Measurements from ENCODE around the gene CDH4.

Gene CDH4

GRCh38 chr20:61252601-61253263 lies 671 bp downstream of the CDH4 start:
- Histone ChIP-seq H3K27me3 (ENCODE audit: insufficient read depth, low read length) (peaks cover 50% of the 10 kb centered on the region), H3K4me3 (ENCODE audit: low read depth, low read length) (no peak overlapping the region), H3K79me2 (ENCODE audit: control insufficient read depth, insufficient read depth, low read length, poor library complexity) (no peaks in the 10 kb centered on the region), H3K23ac (ENCODE audit: low read length) (no peak overlapping the region), H2BK12ac (ENCODE audit: low read length) (no peak overlapping the region), H3K14ac (ENCODE audit: low read length) (no peak overlapping the region), H4K8ac (ENCODE audit: low read depth, low read length) (no peak overlapping the region), H3K4me1 (ENCODE audit: control insufficient read depth in 1 of 2, insufficient read depth in 2 of 2, low read length in 2 of 2) (peaks cover 3 to 8% of the 10 kb centered on the region in 2 experiments), H3K4ac (ENCODE audit: low read depth, low read length) (no peak overlapping the region), H3K27ac (ENCODE audit: low read depth, low read length) (no peak overlapping the region), H3K79me1 (ENCODE audit: low read length) (no peaks in the 10 kb centered on the region), H2AFZ (ENCODE audit: insufficient read depth, low read length, poor library complexity) (peak overlapping the region; percentile 30), H3K18ac (ENCODE audit: low read length) (no peak overlapping the region), H2AK5ac (ENCODE audit: low read length) (no peak overlapping the region), H3K36me3 (ENCODE audit: control insufficient read depth in 1 of 2, insufficient read depth in 2 of 2, low read length in 2 of 2) (no peaks in the 10 kb centered on the region), H4K12ac (ENCODE audit: low read depth, low read length) (no peak overlapping the region), H4K91ac (ENCODE audit: low read depth, low read length) (no peak overlapping the region), H3K9ac (ENCODE audit: low read length) (no peak overlapping the region), H3K9me3 (ENCODE audit: insufficient read depth, low read depth, low read length) (no peaks in the 10 kb centered on the region), H3K4me2 (ENCODE audit: low read length) (peak overlapping the region; percentile 66), H2BK120ac (ENCODE audit: insufficient read depth, low read length, poor library complexity) (no peak overlapping the region), H2BK5ac (ENCODE audit: low read depth, low read length, poor library complexity) (no peak overlapping the region)
- WGBS (ENCODE audit: extremely low coverage, insufficient coverage, insufficient read length) = no CpG with 5 or more reads among the region's 87 CpGs
- DNase-seq = no peak

GRCh38 chr20:61253264-61253639 lies 1.2 kb downstream of the CDH4 start:
- Histone ChIP-seq H4K8ac (ENCODE audit: low read depth, low read length) (no peak overlapping the region), H3K23ac (ENCODE audit: low read length) (no peak overlapping the region), H2BK12ac (ENCODE audit: low read length) (no peak overlapping the region), H3K27ac (ENCODE audit: low read depth, low read length) (no peak overlapping the region), H2BK120ac (ENCODE audit: insufficient read depth, low read length, poor library complexity) (no peak overlapping the region), H2AFZ (ENCODE audit: insufficient read depth, low read length, poor library complexity) (no peak overlapping the region), H3K18ac (ENCODE audit: low read length) (no peak overlapping the region), H3K9ac (ENCODE audit: low read length) (no peak overlapping the region), H3K79me2 (ENCODE audit: control insufficient read depth, insufficient read depth, low read length, poor library complexity) (no peaks in the 10 kb centered on the region), H2BK5ac (ENCODE audit: low read depth, low read length, poor library complexity) (no peak overlapping the region), H3K14ac (ENCODE audit: low read length) (no peak overlapping the region), H3K79me1 (ENCODE audit: low read length) (no peaks in the 10 kb centered on the region), H3K9me3 (ENCODE audit: insufficient read depth, low read depth, low read length) (no peaks in the 10 kb centered on the region), H3K4me2 (ENCODE audit: low read length) (peak overlapping the region; percentile 66), H4K91ac (ENCODE audit: low read depth, low read length) (no peak overlapping the region), H3K4ac (ENCODE audit: low read depth, low read length) (no peak overlapping the region), H2AK5ac (ENCODE audit: low read length) (no peak overlapping the region), H4K12ac (ENCODE audit: low read depth, low read length) (no peak overlapping the region), H3K36me3 (ENCODE audit: control insufficient read depth in 1 of 2, insufficient read depth in 2 of 2, low read length in 2 of 2) (no peaks in the 10 kb centered on the region), H3K4me1 (ENCODE audit: control insufficient read depth in 1 of 2, insufficient read depth in 2 of 2, low read length in 2 of 2) (peaks cover 3 to 8% of the 10 kb centered on the region in 2 experiments), H3K4me3 (ENCODE audit: low read depth, low read length) (no peak overlapping the region), H3K27me3 (ENCODE audit: insufficient read depth, low read length) (peaks cover 50% of the 10 kb centered on the region)
- no CpG with 5 or more reads among the region's 51 CpGs for WGBS (ENCODE audit: extremely low coverage, insufficient coverage, insufficient read length)
- DNase-seq = no peak

- Histone ChIP-seq H3K4me1 (ENCODE audit: control insufficient read depth in 1 of 2, insufficient read depth in 2 of 2, low read length in 2 of 2) (peaks cover 3 to 8% of the 10 kb centered on the region in 2 experiments), H2AFZ (ENCODE audit: insufficient read depth, low read length, poor library complexity) (no peak overlapping the region), H3K79me1 (ENCODE audit: low read length) (no peaks in the 10 kb centered on the region), H3K14ac (ENCODE audit: low read length) (no peak overlapping the region), H3K18ac (ENCODE audit: low read length) (no peak overlapping the region), H3K9me3 (ENCODE audit: insufficient read depth, low read depth, low read length) (no peaks in the 10 kb centered on the region), H3K4me2 (ENCODE audit: low read length) (peak overlapping the region; percentile 66), H2BK120ac (ENCODE audit: insufficient read depth, low read length, poor library complexity) (no peak overlapping the region), H4K91ac (ENCODE audit: low read depth, low read length) (no peak overlapping the region), H3K4ac (ENCODE audit: low read depth, low read length) (no peak overlapping the region), H3K23ac (ENCODE audit: low read length) (no peak overlapping the region), H4K12ac (ENCODE audit: low read depth, low read length) (no peak overlapping the region), H3K36me3 (ENCODE audit: control insufficient read depth in 1 of 2, insufficient read depth in 2 of 2, low read length in 2 of 2) (no peaks in the 10 kb centered on the region), H3K27me3 (ENCODE audit: insufficient read depth, low read length) (peaks cover 50% of the 10 kb centered on the region), H2AK5ac (ENCODE audit: low read length) (no peak overlapping the region), H3K4me3 (ENCODE audit: low read depth, low read length) (no peak overlapping the region), H3K79me2 (ENCODE audit: control insufficient read depth, insufficient read depth, low read length, poor library complexity) (no peaks in the 10 kb centered on the region), H2BK5ac (ENCODE audit: low read depth, low read length, poor library complexity) (no peak overlapping the region), H3K9ac (ENCODE audit: low read length) (no peak overlapping the region), H2BK12ac (ENCODE audit: low read length) (no peak overlapping the region), H4K8ac (ENCODE audit: low read depth, low read length) (no peak overlapping the region), H3K27ac (ENCODE audit: low read depth, low read length) (no peak overlapping the region)
- DNase-seq = no peak
- no CpG with 5 or more reads among the region's 62 CpGs for WGBS (ENCODE audit: extremely low coverage, insufficient coverage, insufficient read length)
These were observed 1.8 kb downstream of the CDH4 start for GRCh38 chr20:61253640-61254511.

GRCh38 chr20:61254881-61255626 lies 3.0 kb downstream of the CDH4 start:
- WGBS (ENCODE audit: extremely low coverage, insufficient coverage, insufficient read length) = no CpG with 5 or more reads among the region's 11 CpGs
- no peak overlapping the region for H2BK5ac ChIP-seq (ENCODE audit: low read depth, low read length, poor library complexity)

More at GRCh38 chr20:61254881-61255626, 3.0 kb downstream of the CDH4 start:
- peaks cover 3 to 8% of the 10 kb centered on the region in 2 experiments for H3K4me1 ChIP-seq (ENCODE audit: control insufficient read depth in 1 of 2, insufficient read depth in 2 of 2, low read length in 2 of 2)
- no peak overlapping the region for H4K91ac ChIP-seq (ENCODE audit: low read depth, low read length)
- H3K4me2 ChIP-seq (ENCODE audit: low read length) = no peak overlapping the region
- no peaks in the 10 kb centered on the region for H3K36me3 ChIP-seq (ENCODE audit: control insufficient read depth in 1 of 2, insufficient read depth in 2 of 2, low read length in 2 of 2)
- no peak overlapping the region for H3K27ac ChIP-seq (ENCODE audit: low read depth, low read length)
- H3K27me3 ChIP-seq (ENCODE audit: insufficient read depth, low read length) = peaks cover 50% of the 10 kb centered on the region
- no peaks in the 10 kb centered on the region for H3K79me1 ChIP-seq (ENCODE audit: low read length)
- H3K4ac ChIP-seq (ENCODE audit: low read depth, low read length) = no peak overlapping the region
- H2AK5ac ChIP-seq (ENCODE audit: low read length) = no peak overlapping the region
- no peak overlapping the region for H3K14ac ChIP-seq (ENCODE audit: low read length)
- no peaks in the 10 kb centered on the region for H3K79me2 ChIP-seq (ENCODE audit: control insufficient read depth, insufficient read depth, low read length, poor library complexity)
- no peak overlapping the region for H2BK120ac ChIP-seq (ENCODE audit: insufficient read depth, low read length, poor library complexity)
- no peaks in the 10 kb centered on the region for H3K9me3 ChIP-seq (ENCODE audit: insufficient read depth, low read depth, low read length)
- H4K8ac ChIP-seq (ENCODE audit: low read depth, low read length) = no peak overlapping the region
- no peak overlapping the region for H3K4me3 ChIP-seq (ENCODE audit: low read depth, low read length)
- H3K23ac ChIP-seq (ENCODE audit: low read length) = no peak overlapping the region
- H2AFZ ChIP-seq (ENCODE audit: insufficient read depth, low read length, poor library complexity) = no peak overlapping the region
- DNase-seq = no peak
- H3K9ac ChIP-seq (ENCODE audit: low read length) = no peak overlapping the region
- H2BK12ac ChIP-seq (ENCODE audit: low read length) = no peak overlapping the region
- no peak overlapping the region for H4K12ac ChIP-seq (ENCODE audit: low read depth, low read length)
- H3K18ac ChIP-seq (ENCODE audit: low read length) = no peak overlapping the region
